SIG-M5 treated with dmso at 0.1 percent for 504 hours (cell line): ENCODE results near the gene FOXL3.

Source experiments
- DNase-seq: peaks from one replicate; lab custom pipeline; 2025; ENCODE audit not compliant: unreplicated experiment; lab: John Stamatoyannopoulos, UW

FOXL3 gene

GRCh38 chr7:265998-266850, 23.7 kb upstream of the FOXL3 start:
- DNase-seq, result no peak

- DNase-seq, result peak; percentile 2
Observed at GRCh38 chr7:266851-267840, 22.8 kb upstream of the FOXL3 start.

- no peak for DNase-seq
Observed at GRCh38 chr7:268991-269390, 21.0 kb upstream of the FOXL3 start.

GRCh38 chr7:269721-270120, 20.2 kb upstream of the FOXL3 start:
- no peak for DNase-seq

GRCh38 chr7:270351-270983, 19.5 kb upstream of the FOXL3 start:
- DNase-seq, result no peak

- DNase-seq, result no peak
Observed at GRCh38 chr7:271266-272107, 18.5 kb upstream of the FOXL3 start.

GRCh38 chr7:272108-272615, 17.8 kb upstream of the FOXL3 start:
- DNase-seq, result no peak

- DNase-seq, result no peak
Observed at GRCh38 chr7:272631-273030, 17.3 kb upstream of the FOXL3 start.

- no peak for DNase-seq
Observed at GRCh38 chr7:273327-273726, 16.6 kb upstream of the FOXL3 start.

GRCh38 chr7:274266-274665, 15.7 kb upstream of the FOXL3 start:
- DNase-seq, result peak; percentile 80

GRCh38 chr7:276230-276835, 13.6 kb upstream of the FOXL3 start:
- no peak for DNase-seq

- DNase-seq, result peak; percentile 8
Observed at GRCh38 chr7:277228-277627, 12.7 kb upstream of the FOXL3 start.

GRCh38 chr7:278081-278480, 11.9 kb upstream of the FOXL3 start:
- DNase-seq, result no peak

- DNase-seq, result no peak
Observed at GRCh38 chr7:279821-280220, 10.1 kb upstream of the FOXL3 start.

GRCh38 chr7:280461-280860, 9.5 kb upstream of the FOXL3 start:
- no peak for DNase-seq

GRCh38 chr7:281637-282036, 8.3 kb upstream of the FOXL3 start:
- DNase-seq, result no peak

- DNase-seq, result no peak
Observed at GRCh38 chr7:282621-283020, 7.3 kb upstream of the FOXL3 start.

- DNase-seq, result no peak
Observed at GRCh38 chr7:284762-285722, 4.9 kb upstream of the FOXL3 start.

- DNase-seq, result no peak
Observed at GRCh38 chr7:285731-286130, 4.2 kb upstream of the FOXL3 start.
